Measurements from ENCODE around the gene AMOTL1. TPM values are rescaled to one million over a fixed set of nuclear protein-coding genes. Genes with fewer than 3 reads are reported as not detected.

Gene AMOTL1
- total and polyA plus RNA-seq, 2 donors (not counting 3 experiments of a cell fraction or from before 2014, with no cell fraction given) = 12.5 to 37.8 TPM

DNA sequence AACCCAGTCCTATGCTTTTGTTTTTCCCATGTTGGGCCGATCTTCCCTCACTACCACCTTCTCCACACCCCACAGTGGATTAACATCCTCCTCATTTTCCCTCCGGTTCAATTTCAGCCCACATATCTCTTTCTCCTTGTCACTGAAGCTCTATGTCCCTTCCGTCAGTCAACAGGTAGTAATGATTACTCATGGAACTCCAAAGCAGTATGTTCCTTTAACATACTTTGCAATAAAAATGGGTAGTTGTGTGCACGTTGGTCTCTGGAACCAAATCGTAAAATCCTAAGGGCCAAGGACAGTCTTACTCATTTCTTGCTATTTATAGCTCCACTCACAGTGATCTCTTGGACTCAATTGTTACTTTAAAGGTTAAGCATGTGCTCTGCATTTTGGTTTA is 20.2 kb downstream of the AMOTL1 start:
- Histone ChIP-seq H3K9ac (replicated peaks; ENCODE audit: extremely low read depth, insufficient read depth, low read length) (no peak overlapping the region), H4K20me1 (replicated peaks; ENCODE audit: control insufficient read depth, extremely low read depth, insufficient read depth, low read length) (no peaks in the 10 kb centered on the region), H3K9me3 (replicated peaks; ENCODE audit: control insufficient read depth, insufficient read depth, low read length) (no peaks in the 10 kb centered on the region), H3K9me1 (replicated peaks; ENCODE audit: control insufficient read depth, extremely low read depth, insufficient read depth, low read length) (no peaks in the 10 kb centered on the region), H2AFZ (ENCODE audit: low read depth, low read length) (no peak overlapping the region), H3K36me3 (ENCODE audit: control insufficient read depth in 2 of 2, extremely low read depth in 1 of 2, insufficient read depth in 2 of 2, low read length in 2 of 2) (no peaks in the 10 kb centered on the region), H3K4me2 (ENCODE audit: insufficient read depth, low read length) (no peak overlapping the region), H3K4me3 (replicated peaks in 1 of 3; ENCODE audit: insufficient read depth in 1 of 3, low read depth in 1 of 3, low read length in 3 of 3) (no peak overlapping the region), H3K4me1 (ENCODE audit: control insufficient read depth, extremely low read depth, insufficient read depth, low read length) (peaks cover 30% of the 10 kb centered on the region), H3K79me2 (ENCODE audit: control insufficient read depth, insufficient read depth, low read length) (peaks cover 83% of the 10 kb centered on the region), H3K27ac (ENCODE audit: insufficient read depth, low read depth, low read length) (no peak overlapping the region), H3K27me3 (ENCODE audit: control insufficient read depth in 2 of 2, insufficient read depth in 2 of 2, low read length in 2 of 2) (no peaks in the 10 kb centered on the region)
- no peak for TF ChIP-seq FOS (IDR thresholded peaks at IDR 0.05; ENCODE audit: borderline replicate concordance, insufficient read depth, low read length)
- TF ChIP-seq EZH2 (IDR thresholded peaks at IDR 0.05; ENCODE audit: borderline replicate concordance, low read depth, low read length, severe bottlenecking) = no peak
- no peak for TF ChIP-seq GATA2 (IDR thresholded peaks at IDR 0.05; ENCODE audit: insufficient read depth, insufficient read length, low read depth, low read length)
- no peak for TF ChIP-seq POLR2A (IDR thresholded peaks at IDR 0.05; ENCODE audit: low read depth, low read length)
- TF ChIP-seq, protein P1, sequence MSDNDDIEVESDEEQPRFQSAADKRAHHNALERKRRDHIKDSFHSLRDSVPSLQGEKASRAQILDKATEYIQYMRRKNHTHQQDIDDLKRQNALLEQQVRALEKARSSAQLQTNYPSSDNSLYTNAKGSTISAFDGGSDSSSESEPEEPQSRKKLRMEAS (IDR thresholded peaks at IDR 0.05; ENCODE audit: insufficient read depth, insufficient read length) = no peak
- no peak for TF ChIP-seq MYC (IDR thresholded peaks at IDR 0.05; ENCODE audit: low read depth, low read length)
- TF ChIP-seq, protein P2, sequence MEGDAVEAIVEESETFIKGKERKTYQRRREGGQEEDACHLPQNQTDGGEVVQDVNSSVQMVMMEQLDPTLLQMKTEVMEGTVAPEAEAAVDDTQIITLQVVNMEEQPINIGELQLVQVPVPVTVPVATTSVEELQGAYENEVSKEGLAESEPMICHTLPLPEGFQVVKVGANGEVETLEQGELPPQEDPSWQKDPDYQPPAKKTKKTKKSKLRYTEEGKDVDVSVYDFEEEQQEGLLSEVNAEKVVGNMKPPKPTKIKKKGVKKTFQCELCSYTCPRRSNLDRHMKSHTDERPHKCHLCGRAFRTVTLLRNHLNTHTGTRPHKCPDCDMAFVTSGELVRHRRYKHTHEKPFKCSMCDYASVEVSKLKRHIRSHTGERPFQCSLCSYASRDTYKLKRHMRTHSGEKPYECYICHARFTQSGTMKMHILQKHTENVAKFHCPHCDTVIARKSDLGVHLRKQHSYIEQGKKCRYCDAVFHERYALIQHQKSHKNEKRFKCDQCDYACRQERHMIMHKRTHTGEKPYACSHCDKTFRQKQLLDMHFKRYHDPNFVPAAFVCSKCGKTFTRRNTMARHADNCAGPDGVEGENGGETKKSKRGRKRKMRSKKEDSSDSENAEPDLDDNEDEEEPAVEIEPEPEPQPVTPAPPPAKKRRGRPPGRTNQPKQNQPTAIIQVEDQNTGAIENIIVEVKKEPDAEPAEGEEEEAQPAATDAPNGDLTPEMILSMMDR (IDR thresholded peaks at IDR 0.05; ENCODE audit: extremely low read depth in 1 of 2, insufficient read depth in 1 of 2, low read depth in 1 of 2, low read length in 2 of 2) = no peak
- TF ChIP-seq POLR2AphosphoS5 (IDR thresholded peaks at IDR 0.05; ENCODE audit: insufficient read depth, low read depth, low read length) = no peak
- no peak for TF ChIP-seq JUN (IDR thresholded peaks at IDR 0.05; ENCODE audit: borderline replicate concordance, insufficient read depth, insufficient read length, low read depth)
- DNase-seq (ENCODE audit: low read depth, low spot score) (peak; percentile 7), FAIRE-seq (no peak)
- no TSS peak for BruUV-seq (replicated peaks)
- CTCF ChIA-PET = interaction anchor here (0.6 to 2.2 kb wide), 4 partner anchors 8 to 180 kb away, joined by 3 to 5 read pairs (median 4); no protein-coding TSS in a partner anchor
- intact Hi-C loops (cut with micrococcal nuclease) = no loop called here
- dilution Hi-C loops (cut with MboI; ENCODE audit: extremely low pct_ligation_motif_present, low sequenced_read_pairs) = no loop called here
- POLR2A ChIA-PET = no interaction called here

Data from endothelial cell of umbilical vein (primary cell).